ENCODE data around the gene NELFE.
"Not testable (repeated sequence)": the region's sequence is repeated elsewhere in the genome, so short reads cannot be mapped to it uniquely, and the experiment has no call there.

The NELFE gene

DNA sequence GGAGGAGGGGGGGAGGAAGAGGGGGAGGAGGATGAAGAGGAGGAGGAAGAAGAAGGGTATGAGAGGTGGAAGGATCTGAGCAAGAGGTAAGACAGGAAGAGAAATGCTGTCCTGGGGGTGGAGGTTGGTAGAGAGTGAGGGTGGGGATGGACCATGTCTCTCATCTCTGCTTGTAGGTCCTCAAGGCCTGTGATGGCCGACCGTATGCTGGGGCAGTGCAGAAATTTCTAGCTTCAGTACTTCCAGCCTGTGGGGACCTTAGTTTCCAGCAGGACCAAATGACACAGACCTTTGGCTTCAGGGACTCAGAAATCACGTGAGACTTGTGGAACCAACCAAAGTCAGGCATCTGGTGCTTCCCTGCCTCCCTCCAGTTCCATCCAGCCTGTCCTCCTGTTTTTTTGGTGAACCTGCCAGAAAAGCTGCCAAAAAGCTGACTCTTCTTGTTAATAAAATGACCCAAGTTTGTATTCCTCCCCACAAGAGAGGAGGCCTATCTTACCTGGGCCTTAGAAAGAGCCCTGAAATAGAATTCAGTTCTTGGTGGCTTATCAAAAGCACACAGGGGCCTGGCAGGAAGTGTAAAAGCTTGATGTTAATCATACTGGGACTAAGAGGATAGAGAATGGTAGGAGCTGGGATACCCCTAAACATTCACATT lies 20.6 kb upstream of the NELFE start:
- H3K4me3 ChIP-seq (ENCODE audit: low read depth, low read length): no peak overlapping the region
- TF ChIP-seq, protein P1, sequence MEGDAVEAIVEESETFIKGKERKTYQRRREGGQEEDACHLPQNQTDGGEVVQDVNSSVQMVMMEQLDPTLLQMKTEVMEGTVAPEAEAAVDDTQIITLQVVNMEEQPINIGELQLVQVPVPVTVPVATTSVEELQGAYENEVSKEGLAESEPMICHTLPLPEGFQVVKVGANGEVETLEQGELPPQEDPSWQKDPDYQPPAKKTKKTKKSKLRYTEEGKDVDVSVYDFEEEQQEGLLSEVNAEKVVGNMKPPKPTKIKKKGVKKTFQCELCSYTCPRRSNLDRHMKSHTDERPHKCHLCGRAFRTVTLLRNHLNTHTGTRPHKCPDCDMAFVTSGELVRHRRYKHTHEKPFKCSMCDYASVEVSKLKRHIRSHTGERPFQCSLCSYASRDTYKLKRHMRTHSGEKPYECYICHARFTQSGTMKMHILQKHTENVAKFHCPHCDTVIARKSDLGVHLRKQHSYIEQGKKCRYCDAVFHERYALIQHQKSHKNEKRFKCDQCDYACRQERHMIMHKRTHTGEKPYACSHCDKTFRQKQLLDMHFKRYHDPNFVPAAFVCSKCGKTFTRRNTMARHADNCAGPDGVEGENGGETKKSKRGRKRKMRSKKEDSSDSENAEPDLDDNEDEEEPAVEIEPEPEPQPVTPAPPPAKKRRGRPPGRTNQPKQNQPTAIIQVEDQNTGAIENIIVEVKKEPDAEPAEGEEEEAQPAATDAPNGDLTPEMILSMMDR (IDR thresholded peaks at IDR 0.05; ENCODE audit: low read depth, low read length): no peak

DNA sequence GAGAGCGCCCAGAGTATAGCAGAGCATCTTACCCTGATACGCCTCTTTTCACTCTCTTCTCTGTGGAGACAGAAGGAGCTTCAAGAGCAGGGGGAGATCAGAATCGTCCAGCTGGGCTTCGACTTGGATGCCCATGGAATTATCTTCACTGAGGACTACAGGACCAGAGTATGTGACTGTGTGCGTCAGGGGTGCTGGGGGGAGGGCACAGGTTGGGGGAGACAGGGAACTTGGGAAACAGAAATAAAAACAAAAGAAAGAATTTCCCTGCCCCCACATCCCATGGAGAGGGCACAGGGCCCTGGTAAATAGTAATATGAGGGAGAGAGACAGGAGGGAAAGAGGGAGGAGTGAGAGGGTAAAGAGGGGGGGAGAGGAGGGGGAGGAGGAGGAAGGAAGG lies 20.1 kb upstream of the NELFE start:
- no peak overlapping the region for H3K4me3 ChIP-seq (ENCODE audit: low read depth, low read length)
- TF ChIP-seq, protein P1 (IDR thresholded peaks at IDR 0.05; ENCODE audit: low read depth, low read length): no peak

DNA sequence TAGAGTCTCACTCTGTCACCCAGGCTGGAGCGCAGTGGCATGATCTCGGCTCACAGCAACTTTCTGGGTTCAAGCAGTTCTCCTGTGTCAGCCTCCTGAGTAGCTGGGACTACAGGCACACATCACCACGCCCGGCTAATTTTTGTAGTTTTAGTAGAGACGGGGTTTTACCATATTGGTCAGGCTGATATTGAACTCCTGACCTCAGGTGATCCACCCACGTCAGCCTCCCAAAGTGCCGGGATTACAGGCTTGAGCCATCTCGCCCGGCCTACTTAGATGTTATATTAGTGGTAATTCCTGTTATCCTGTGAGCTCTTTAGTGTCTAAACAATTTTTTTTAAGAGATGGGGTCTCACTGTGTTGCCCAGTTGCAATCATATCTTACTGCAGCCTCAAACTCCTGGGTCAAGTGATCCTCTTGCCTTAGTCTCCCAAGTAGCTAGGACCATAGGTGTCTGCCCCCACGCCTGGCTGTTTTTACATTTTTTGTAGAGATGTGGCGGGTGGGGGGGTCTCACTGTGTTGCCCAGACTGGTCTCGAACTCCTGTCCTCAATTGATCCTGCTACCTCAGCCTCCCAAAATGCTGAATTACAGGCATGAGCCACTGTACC lies 19.2 kb upstream of the NELFE start:
- TF ChIP-seq, protein P1 (IDR thresholded peaks at IDR 0.05; ENCODE audit: low read depth, low read length): no peak
- no peak overlapping the region for H3K4me3 ChIP-seq (ENCODE audit: low read depth, low read length)

DNA sequence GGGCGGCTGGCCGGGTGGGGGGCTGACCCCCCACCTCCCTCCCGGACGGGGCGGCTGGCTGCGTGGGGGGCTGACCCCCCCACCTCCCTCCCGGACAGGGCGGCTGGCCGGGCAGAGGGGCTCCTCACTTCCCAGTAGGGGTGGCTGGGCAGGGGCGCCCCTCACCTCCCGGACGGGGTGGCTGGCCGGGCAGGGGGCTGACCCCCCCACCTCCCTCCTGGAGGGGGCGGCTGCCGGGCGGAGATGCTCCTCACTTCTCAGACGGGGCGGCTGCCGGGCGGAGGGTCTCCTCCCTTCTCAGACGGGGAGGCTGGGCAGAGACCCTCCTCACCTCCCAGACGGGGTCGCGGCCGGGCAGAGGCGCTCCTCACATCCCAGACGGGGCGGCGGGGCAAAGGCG lies 17.3 kb upstream of the NELFE start:
- not testable (repeated sequence) for H3K4me3 ChIP-seq (ENCODE audit: low read depth, low read length)

DNA sequence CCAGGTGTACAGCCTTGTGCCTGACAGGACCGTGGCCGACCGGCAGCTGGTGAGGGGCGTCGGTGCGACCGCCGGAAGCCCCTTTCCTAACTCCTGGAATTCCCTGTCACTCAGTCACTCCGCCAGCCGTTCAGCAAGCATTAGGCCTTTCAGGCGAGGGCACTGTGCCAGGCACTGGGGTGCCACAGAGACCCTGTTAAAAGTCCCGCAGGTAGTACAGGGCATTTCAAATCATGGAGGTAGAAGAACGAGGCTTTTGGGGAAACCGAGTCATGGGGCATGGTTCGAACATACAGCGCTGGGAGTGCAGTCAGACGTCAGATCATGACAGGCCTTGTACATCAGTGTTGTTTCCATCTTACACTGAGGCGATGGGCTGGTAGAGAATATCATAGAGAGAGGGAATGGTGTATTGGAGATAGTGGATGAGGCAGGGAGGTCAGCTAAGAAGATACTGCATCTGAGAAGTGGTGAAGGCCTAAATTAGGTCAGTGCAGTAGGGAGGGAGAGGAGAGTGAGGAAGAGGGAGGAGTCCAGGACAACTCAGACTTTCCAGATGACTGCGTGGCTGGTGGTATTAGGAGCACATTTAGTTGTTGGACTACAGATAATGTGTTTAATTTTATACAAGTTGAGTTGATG lies 14.1 kb upstream of the NELFE start:
- H3K4me3 ChIP-seq (ENCODE audit: low read depth, low read length): peak overlapping the region; percentile 83
- TF ChIP-seq, protein P1 (IDR thresholded peaks at IDR 0.05; ENCODE audit: low read depth, low read length): no peak

DNA sequence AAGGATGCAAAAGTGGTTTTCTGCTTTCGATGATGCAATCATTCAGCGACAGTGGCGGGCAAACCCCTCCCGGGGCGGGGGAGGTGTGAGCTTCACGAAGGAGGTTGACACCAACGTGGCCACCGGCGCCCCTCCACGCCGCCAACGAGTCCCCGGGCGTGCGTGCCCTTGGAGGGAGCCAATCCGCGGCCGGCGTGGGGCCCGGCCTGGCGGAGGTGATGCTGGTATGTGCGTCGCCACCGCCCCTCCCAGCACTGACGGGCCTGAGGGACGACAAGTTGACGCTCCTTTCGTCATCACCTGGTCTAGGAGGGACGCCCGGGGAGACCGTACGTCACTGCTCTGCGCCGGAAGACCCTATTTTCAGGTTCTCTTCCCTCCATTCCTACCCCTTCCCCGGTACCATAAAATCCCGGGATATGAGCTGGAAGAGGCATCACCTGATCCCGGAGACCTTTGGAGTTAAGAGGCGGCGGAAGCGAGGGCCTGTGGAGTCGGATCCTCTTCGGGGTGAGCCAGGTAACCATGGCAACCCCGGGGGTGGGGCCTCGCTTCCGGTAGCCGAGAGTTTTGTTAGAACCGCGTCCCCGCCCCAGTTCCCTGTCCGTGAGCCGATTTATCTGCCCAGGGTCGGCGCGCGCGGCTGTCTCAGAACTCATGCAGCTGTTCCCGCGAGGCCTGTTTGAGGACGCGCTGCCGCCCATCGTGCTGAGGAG lies 13.4 kb upstream of the NELFE start, which contains the start of gene DXO:
Gene DXO, minus strand, starts transcription at position 146 of the 716 bp plus-strand sequence. CDS start 463 bp downstream, outside the sequence.
- TF ChIP-seq, protein P1 (IDR thresholded peaks at IDR 0.05; ENCODE audit: low read depth, low read length): no peak
- H3K4me3 ChIP-seq (ENCODE audit: low read depth, low read length): peak within 1 kb of the TSS; percentile 83

DNA sequence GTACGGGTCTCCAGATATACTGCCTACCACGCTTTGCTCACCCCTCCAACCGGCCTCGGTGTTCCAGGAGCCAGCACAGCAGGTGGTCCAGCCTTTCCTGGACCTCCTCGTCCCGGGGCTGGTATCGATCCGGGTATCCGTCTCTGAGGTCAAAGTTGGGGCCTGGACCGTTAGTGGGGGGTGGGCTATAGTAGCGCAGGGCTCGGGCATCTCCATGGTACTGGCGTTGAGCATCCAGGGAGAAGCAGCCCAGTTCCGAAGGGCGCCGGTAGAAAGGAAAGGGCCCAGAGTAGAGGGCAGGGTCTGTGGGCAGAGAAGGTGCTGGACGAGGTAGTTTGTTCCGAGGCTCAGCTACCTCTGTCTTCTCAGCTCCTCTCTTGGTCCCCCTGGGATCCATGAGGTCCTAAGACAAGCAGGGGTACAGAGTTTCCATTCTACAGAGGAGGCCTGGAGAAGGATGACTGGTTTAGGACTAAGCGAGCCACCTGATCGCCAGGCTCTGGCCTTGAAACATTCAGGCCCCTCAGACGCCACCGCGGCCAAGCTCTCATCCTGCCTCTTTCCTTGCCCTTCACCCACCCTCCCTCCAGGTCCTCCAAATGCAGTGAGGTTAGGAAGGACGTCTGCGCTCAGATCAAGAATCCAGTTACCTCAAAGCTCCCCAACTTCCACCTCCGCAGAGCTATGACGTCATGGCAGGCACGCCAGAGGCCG lies 12.7 kb upstream of the NELFE start:
- TF ChIP-seq, protein P1 (IDR thresholded peaks at IDR 0.05; ENCODE audit: low read depth, low read length): no peak
- peak overlapping the region; percentile 83 for H3K4me3 ChIP-seq (ENCODE audit: low read depth, low read length)

Measured in WI38 (cell line).